GM12878 (cell line): ENCODE results near the gene FXYD7.

Experiments used
- BCL11A ChIP-seq: IDR thresholded peaks from 2 replicates; pipeline ENCODE4 v1.6.1; 2011; ENCODE audit warnings: low read depth, low read length
- CEBPB ChIP-seq, 2 experiments: fragments of 150-350 bp in 1 of 2; IDR thresholded peaks; 2 replicates each; pipeline ENCODE4 v1.6.1; 2012 to 2014; ENCODE audit warnings: low read depth in 2 of 2, low read length in 2 of 2, borderline replicate concordance in 1 of 2, inconsistent platforms in 1 of 2
- POLR2A ChIP-seq: IDR thresholded peaks from 2 replicates; pipeline ENCODE4 v1.6.1; 2011; ENCODE audit warnings: low read depth, mild to moderate bottlenecking, low read length
- RAD21 ChIP-seq: IDR thresholded peaks from 2 replicates; pipeline ENCODE4 v1.6.1; 2011; ENCODE audit warnings: mild to moderate bottlenecking, low read depth, low read length, moderate library complexity; ENCODE audit not compliant: insufficient read depth
- TAF1 ChIP-seq: IDR thresholded peaks from 2 replicates; pipeline ENCODE4 v1.6.1; 2011; ENCODE audit warnings: mild to moderate bottlenecking, low read depth, low read length, borderline replicate concordance
- YY1 ChIP-seq: IDR thresholded peaks from 2 replicates; pipeline ENCODE4 v1.6.1; 2011; ENCODE audit warnings: low read depth, mild to moderate bottlenecking, low read length
- TF ChIP-seq, protein P1 (sequence below): fragments of 450-650 bp; IDR thresholded peaks from 2 replicates; pipeline ENCODE4 v1.6.1; 2017; ENCODE audit warnings: borderline replicate concordance
- TF ChIP-seq, protein P2 (sequence below): IDR thresholded peaks from 2 replicates; pipeline ENCODE4 v1.6.1; 2011; ENCODE audit warnings: low read depth, low read length, improper control_type of control experiment, borderline replicate concordance
- TF ChIP-seq, protein P3 (sequence below), 3 experiments: IDR thresholded peaks in 2 of 3; conservative IDR thresholded peaks in 1 of 3; 2 replicates each; pipeline ENCODE4 v1.5.1; 2011; ENCODE audit warnings: low read depth in 3 of 3, low read length in 3 of 3, mild to moderate bottlenecking in 3 of 3, control low read depth in 2 of 3, moderate library complexity in 2 of 3, inconsistent platforms in 1 of 3, mixed read lengths in 1 of 3; ENCODE audit not compliant: control insufficient read depth in 2 of 3, insufficient read depth in 1 of 3; ENCODE audit errors: extremely low read depth in 1 of 3

DNA sequence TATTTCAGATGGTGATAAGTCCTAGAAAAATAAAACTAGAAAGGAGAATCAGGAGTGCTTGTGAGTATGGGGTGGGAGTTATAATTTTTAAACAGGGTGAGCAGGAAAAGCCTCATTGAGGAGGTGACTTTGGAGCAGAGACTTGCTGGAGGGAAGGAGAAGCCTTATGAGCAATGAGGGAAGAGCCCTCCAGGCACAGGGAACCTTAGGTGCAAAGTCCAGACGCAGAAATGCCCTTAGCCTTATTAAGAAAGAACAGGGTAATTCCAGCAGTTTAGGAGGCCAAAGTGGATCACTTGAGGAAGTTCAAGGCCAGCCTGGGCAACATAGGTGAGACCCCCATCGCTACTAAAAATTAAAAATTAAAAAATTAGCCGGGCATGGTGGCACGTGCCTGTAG, 48.4 kb upstream of the FXYD7 start:
- TF ChIP-seq RAD21 (no peak), POLR2A (no peak), TAF1 (no peak), YY1 (no peak), CEBPB (IDR thresholded peaks at IDR 0.05; ENCODE audit: borderline replicate concordance in 1 of 2, low read depth in 2 of 2, low read length in 2 of 2) (no peak), BCL11A (no peak)
- TF ChIP-seq, protein P1, sequence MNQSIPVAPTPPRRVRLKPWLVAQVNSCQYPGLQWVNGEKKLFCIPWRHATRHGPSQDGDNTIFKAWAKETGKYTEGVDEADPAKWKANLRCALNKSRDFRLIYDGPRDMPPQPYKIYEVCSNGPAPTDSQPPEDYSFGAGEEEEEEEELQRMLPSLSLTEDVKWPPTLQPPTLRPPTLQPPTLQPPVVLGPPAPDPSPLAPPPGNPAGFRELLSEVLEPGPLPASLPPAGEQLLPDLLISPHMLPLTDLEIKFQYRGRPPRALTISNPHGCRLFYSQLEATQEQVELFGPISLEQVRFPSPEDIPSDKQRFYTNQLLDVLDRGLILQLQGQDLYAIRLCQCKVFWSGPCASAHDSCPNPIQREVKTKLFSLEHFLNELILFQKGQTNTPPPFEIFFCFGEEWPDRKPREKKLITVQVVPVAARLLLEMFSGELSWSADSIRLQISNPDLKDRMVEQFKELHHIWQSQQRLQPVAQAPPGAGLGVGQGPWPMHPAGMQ = no peak
- TF ChIP-seq, protein P2, sequence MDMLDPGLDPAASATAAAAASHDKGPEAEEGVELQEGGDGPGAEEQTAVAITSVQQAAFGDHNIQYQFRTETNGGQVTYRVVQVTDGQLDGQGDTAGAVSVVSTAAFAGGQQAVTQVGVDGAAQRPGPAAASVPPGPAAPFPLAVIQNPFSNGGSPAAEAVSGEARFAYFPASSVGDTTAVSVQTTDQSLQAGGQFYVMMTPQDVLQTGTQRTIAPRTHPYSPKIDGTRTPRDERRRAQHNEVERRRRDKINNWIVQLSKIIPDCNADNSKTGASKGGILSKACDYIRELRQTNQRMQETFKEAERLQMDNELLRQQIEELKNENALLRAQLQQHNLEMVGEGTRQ = no peak
- TF ChIP-seq, protein P3, sequence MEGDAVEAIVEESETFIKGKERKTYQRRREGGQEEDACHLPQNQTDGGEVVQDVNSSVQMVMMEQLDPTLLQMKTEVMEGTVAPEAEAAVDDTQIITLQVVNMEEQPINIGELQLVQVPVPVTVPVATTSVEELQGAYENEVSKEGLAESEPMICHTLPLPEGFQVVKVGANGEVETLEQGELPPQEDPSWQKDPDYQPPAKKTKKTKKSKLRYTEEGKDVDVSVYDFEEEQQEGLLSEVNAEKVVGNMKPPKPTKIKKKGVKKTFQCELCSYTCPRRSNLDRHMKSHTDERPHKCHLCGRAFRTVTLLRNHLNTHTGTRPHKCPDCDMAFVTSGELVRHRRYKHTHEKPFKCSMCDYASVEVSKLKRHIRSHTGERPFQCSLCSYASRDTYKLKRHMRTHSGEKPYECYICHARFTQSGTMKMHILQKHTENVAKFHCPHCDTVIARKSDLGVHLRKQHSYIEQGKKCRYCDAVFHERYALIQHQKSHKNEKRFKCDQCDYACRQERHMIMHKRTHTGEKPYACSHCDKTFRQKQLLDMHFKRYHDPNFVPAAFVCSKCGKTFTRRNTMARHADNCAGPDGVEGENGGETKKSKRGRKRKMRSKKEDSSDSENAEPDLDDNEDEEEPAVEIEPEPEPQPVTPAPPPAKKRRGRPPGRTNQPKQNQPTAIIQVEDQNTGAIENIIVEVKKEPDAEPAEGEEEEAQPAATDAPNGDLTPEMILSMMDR (IDR thresholded peaks at IDR 0.05 in 2 of 3, conservative IDR thresholded peaks at IDR 0.05 in 1 of 3; ENCODE audit: control insufficient read depth in 2 of 3, extremely low read depth in 1 of 3, insufficient read depth in 1 of 3, low read depth in 3 of 3, low read length in 3 of 3) = no peak
